Measurements from ENCODE around the gene ALAD. TPM values are rescaled to one million over a fixed set of nuclear protein-coding genes. Genes with fewer than 3 reads are reported as not detected.
"Not testable (repeated sequence)": the region's sequence is repeated elsewhere in the genome, so short reads cannot be mapped to it uniquely, and the experiment has no call there.

ALAD gene
- total RNA-seq, 4 donors from 2014 or later, result 8.9 to 16.2 (median 12.3) TPM

DNA sequence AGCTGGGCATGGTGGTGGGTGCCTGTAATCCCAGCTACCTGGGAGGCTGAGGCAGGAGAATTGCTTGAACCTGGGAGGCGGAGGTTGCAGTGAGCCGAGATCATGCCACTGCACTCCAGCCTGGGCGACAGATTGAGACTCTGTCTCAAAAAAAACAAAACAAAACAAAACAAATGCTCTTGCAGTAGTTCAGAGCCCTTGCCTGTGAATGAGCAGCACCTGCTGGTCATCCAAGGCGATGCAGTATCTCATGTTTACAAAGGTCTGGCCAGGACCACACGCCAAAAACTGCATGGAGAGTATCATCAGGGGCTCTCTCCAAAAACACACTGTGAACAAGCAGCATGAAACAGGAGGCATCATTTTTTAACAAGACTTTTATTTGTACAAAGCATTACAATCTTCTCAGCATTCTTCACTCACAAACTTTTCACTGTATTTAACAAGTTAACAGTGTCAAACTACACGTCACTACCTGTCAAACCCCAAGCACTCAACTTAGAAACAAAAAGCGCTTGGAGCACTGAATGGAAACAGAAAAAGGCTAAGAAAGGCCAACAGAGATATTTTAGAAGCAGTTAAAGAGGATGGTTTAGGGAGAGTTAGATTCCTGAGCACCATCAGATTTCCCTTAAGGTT lies 5.9 kb upstream of the ALAD start:
- intact Hi-C loops (cut with DNase I; ENCODE audit: low total_unique reads) (loop anchor here (5.0 kb wide), 1 partner anchor 185 kb away; the partner anchor contains the start of genes FKBP15 and SLC31A1), in situ Hi-C loops (cut with MboI; ENCODE audit: low sequenced_read_pairs in 4 of 4) (loop anchor here in 3 of 4 donors (5.0 to 10.0 kb wide), 2 partner anchors 132 to 135 kb away; partner anchors contain the start of genes CDC26 (in 2 of the 3) and PRPF4 (in 2 of the 3))
- H3K9me3 ChIP-seq, ATAC-seq, H3K27me3 ChIP-seq, H3K4me3 ChIP-seq: not testable (repeated sequence)
- Histone ChIP-seq H3K27ac (peak overlapping the region in 2 of 4 donors; percentile 17 to 36), H3K36me3 (peaks cover 0 to 11% of the 10 kb centered on the region in 2 donors), H3K4me1 (peaks cover 14 to 22% of the 10 kb centered on the region in 2 donors)
- peak in 1 of 2 donors; percentile 47 for DNase-seq
- TF ChIP-seq, protein P1, sequence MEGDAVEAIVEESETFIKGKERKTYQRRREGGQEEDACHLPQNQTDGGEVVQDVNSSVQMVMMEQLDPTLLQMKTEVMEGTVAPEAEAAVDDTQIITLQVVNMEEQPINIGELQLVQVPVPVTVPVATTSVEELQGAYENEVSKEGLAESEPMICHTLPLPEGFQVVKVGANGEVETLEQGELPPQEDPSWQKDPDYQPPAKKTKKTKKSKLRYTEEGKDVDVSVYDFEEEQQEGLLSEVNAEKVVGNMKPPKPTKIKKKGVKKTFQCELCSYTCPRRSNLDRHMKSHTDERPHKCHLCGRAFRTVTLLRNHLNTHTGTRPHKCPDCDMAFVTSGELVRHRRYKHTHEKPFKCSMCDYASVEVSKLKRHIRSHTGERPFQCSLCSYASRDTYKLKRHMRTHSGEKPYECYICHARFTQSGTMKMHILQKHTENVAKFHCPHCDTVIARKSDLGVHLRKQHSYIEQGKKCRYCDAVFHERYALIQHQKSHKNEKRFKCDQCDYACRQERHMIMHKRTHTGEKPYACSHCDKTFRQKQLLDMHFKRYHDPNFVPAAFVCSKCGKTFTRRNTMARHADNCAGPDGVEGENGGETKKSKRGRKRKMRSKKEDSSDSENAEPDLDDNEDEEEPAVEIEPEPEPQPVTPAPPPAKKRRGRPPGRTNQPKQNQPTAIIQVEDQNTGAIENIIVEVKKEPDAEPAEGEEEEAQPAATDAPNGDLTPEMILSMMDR (IDR thresholded peaks at IDR 0.05 in 4 of 5, conservative IDR thresholded peaks at IDR 0.05 in 1 of 5), result peak; percentile 45 to 71 (median 59)

DNA sequence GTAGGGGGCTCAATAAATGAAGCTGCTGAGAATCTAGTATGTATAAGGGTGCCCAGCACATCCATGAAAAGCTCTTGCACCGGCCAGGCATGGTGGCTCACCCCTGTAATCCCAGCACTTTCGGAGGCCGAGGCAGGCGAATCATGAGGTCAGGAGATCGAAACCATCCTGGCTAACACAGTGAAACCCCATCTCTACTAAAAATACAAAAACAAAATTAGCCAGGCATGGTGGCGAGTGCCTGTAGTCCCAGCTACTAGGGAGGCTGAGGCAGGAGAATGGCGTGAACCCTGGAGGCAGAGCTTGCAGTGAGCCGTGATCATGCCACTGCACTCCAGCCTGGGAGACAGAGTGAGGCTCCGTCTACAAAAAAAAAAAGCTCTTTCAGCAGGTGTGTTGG lies 5.3 kb upstream of the ALAD start:
- Histone ChIP-seq H3K4me1 (peaks cover 19 to 24% of the 10 kb centered on the region in 2 donors), H3K36me3 (peaks cover 0 to 11% of the 10 kb centered on the region in 2 donors), H3K27ac (peak overlapping the region in 2 of 4 donors; percentile 17 to 36)
- ATAC-seq, DNase-seq, H3K9me3 ChIP-seq, H3K27me3 ChIP-seq, H3K4me3 ChIP-seq: not testable (repeated sequence)
- in situ Hi-C loops (cut with MboI; ENCODE audit: low sequenced_read_pairs in 4 of 4) (loop anchor here in 3 of 4 donors (5.0 to 10.0 kb wide), 2 partner anchors 132 to 134 kb away; partner anchors contain the start of genes CDC26 (in 2 of the 3) and PRPF4 (in 2 of the 3)), intact Hi-C loops (cut with DNase I; ENCODE audit: low total_unique reads) (loop anchor here (5.0 kb wide), 1 partner anchor 184 kb away; the partner anchor contains the start of genes FKBP15 and SLC31A1)

DNA sequence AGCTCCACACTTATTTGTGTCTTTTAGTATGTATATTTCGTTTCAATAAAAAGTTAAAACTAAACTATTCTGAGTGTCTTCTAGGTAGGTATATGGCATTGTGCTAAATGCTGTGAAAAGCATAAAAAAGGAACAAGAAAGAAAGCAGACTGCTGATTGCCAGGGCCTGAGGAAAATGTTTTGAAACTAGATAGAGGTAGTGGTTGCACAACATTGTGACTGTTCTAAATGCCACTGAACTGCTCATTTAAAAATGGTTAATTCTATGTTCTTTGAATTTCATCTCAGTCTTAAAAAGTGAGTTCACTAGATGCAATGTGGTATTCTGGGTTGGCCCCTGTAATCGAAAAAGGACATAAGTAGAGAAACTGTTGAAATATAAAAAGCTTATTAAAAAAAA lies 2.6 kb upstream of the ALAD start:
- Histone ChIP-seq H3K4me3 (no peak overlapping the region), H3K27ac (no peak overlapping the region), H3K9me3 (no peaks in the 10 kb centered on the region), H3K36me3 (peaks cover 0 to 8% of the 10 kb centered on the region in 2 donors), H3K27me3 (no peaks in the 10 kb centered on the region), H3K4me1 (peaks cover 25 to 32% of the 10 kb centered on the region in 2 donors)
- in situ Hi-C loops (cut with MboI; ENCODE audit: low sequenced_read_pairs in 4 of 4) (loop anchor here in 2 of 4 donors (10.0 kb wide), 1 partner anchor 129 kb away; the partner anchor contains the start of genes CDC26 (in 2 of the 2) and PRPF4 (in 2 of the 2)), intact Hi-C loops (cut with DNase I; ENCODE audit: low total_unique reads) (loop anchor here (5.0 kb wide), 1 partner anchor 61 kb away; the partner anchor contains the start of gene WDR31)
- TF ChIP-seq, protein P1 (IDR thresholded peaks at IDR 0.05 in 4 of 5, conservative IDR thresholded peaks at IDR 0.05 in 1 of 5), result no peak
- no peak for TF ChIP-seq POLR2A (IDR thresholded peaks at IDR 0.05)
- ATAC-seq (no peak), DNase-seq (no peak)

DNA sequence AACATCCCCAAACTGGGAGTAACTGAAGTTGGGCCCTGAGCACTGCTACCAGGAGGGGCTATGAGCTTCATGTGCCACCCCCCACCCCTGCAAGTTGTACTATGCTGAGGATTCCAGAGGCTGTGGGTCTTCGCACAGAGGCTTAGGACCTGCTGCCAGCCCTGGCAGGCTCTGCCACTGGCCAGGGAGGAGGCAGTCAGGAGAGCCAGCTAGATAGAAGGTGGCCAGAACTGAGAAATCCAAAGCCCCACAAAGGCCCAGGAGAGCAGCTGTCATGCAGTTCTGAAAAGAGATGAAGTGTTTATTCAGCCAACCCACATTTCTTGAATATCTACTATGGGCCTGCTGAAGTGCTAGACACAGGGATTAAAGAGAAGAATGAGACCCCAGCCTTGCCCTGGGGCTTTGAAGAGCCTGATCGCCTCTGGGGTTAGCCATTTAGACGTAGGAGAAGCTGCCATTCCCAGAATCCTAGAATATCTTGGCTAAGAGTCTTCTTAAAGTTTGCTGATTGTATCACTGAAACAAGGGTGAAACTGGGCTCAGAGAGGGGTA lies 1.4 kb downstream of the ALAD start:
- Histone ChIP-seq H3K9me3 (no peaks in the 10 kb centered on the region), H3K36me3 (no peaks in the 10 kb centered on the region), H3K27me3 (no peaks in the 10 kb centered on the region), H3K4me3 (peak overlapping the region in 1 of 4 donors; percentile 90), H3K27ac (peak overlapping the region in 1 of 4 donors; percentile 86), H3K4me1 (peaks cover 19 to 26% of the 10 kb centered on the region in 2 donors)
- intact Hi-C loops (cut with DNase I; ENCODE audit: low total_unique reads) (loop anchor here (2.0 to 5.0 kb wide), 2 partner anchors 23 to 57 kb away; partner anchors contain the start of genes HDHD3 and WDR31), in situ Hi-C loops (cut with MboI; ENCODE audit: low sequenced_read_pairs in 4 of 4) (loop anchor here in 2 of 4 donors (10.0 kb wide), 2 partner anchors 65 to 125 kb away; partner anchors contain the start of genes CDC26 (in 2 of the 2) and PRPF4 (in 2 of the 2))
- DNase-seq (no peak), ATAC-seq (no peak)
- TF ChIP-seq, protein P1 (IDR thresholded peaks at IDR 0.05 in 4 of 5, conservative IDR thresholded peaks at IDR 0.05 in 1 of 5), result no peak
- no peak for TF ChIP-seq POLR2A (IDR thresholded peaks at IDR 0.05)

DNA sequence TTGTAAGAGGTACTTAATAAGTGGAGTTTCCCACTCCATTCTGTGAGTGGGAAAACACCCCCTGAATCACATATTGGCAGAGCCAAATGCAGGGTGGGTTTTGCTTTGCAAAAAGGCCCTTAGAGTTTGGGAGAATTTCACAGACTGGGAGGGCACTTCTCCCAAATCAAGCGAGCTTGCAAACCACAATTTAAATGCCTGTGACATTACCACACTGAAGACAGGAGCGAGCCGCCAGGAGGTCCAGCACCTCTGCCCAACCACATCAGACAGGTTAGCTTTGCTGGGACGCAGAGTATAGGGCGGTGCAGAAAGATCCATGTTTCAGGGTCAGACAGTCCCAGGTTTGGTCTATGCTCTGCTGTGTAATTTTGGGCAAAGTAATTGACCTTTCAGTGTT lies 2.3 kb downstream of the ALAD start:
- intact Hi-C loops (cut with DNase I; ENCODE audit: low total_unique reads) (loop anchor here (2.0 kb wide), 1 partner anchor 22 kb away; the partner anchor contains the start of gene HDHD3), in situ Hi-C loops (cut with MboI; ENCODE audit: low sequenced_read_pairs in 4 of 4) (loop anchor here in 1 of 4 donors (10.0 kb wide), 1 partner anchor 64 kb away; no protein-coding TSS in a partner anchor)
- H3K4me3 ChIP-seq, result no peak overlapping the region

More for the DNA sequence above, 2.3 kb downstream of the ALAD start:
- TF ChIP-seq POLR2A (IDR thresholded peaks at IDR 0.05), result no peak
- TF ChIP-seq, protein P1 (IDR thresholded peaks at IDR 0.05 in 4 of 5, conservative IDR thresholded peaks at IDR 0.05 in 1 of 5), result no peak
- DNase-seq, result no peak
- Histone ChIP-seq H3K9me3 (no peaks in the 10 kb centered on the region), H3K27me3 (no peaks in the 10 kb centered on the region), H3K27ac (no peak overlapping the region), H3K4me1 (peaks cover 19 to 26% of the 10 kb centered on the region in 2 donors), H3K36me3 (no peaks in the 10 kb centered on the region)
- no peak for ATAC-seq

Data from gastrocnemius medialis (tissue), 4 donors.